ENCODE data around the gene RASL11A.
"Not testable (repeated sequence)": the region's sequence is repeated elsewhere in the genome, so short reads cannot be mapped to it uniquely, and the experiment has no call there.

The RASL11A gene

GRCh38 chr13:27270594-27271520, at the start of gene RASL11A:
TSS of gene RASL11A (plus strand) at chr13:27270830. CDS start at chr13:27270945, 115 bp downstream.
- TF ChIP-seq CTCF (conservative IDR thresholded peaks at IDR 0.05) (peak; percentile 100), ZFX (IDR thresholded peaks at IDR 0.05) (peak; percentile 68; the same call in 1 of the 2 replicates)
- peak within 1 kb of the TSS; percentile 66 for H3K27ac ChIP-seq

- H3K27ac ChIP-seq = not testable (repeated sequence)
Measured at GRCh38 chr13:27222100-27222499, 48.5 kb upstream of the RASL11A start.

- TF ChIP-seq ZFX (IDR thresholded peaks at IDR 0.05) (no peak), CTCF (conservative IDR thresholded peaks at IDR 0.05) (no peak)
- H3K27ac ChIP-seq = no peak overlapping the region
Measured at GRCh38 chr13:27226991-27227390, 43.6 kb upstream of the RASL11A start.

- H3K27ac ChIP-seq = no peak overlapping the region
- TF ChIP-seq CTCF (conservative IDR thresholded peaks at IDR 0.05) (no peak), ZFX (IDR thresholded peaks at IDR 0.05) (no peak)
Measured at GRCh38 chr13:27228131-27228530, 42.5 kb upstream of the RASL11A start.

GRCh38 chr13:27229642-27230041, 41.0 kb upstream of the RASL11A start:
- H3K27ac ChIP-seq = no peak overlapping the region
- TF ChIP-seq CTCF (conservative IDR thresholded peaks at IDR 0.05) (no peak), ZFX (IDR thresholded peaks at IDR 0.05) (no peak)

- no peak for TF ChIP-seq CTCF (conservative IDR thresholded peaks at IDR 0.05)
- no peak for TF ChIP-seq ZFX (IDR thresholded peaks at IDR 0.05)
- no peak overlapping the region for H3K27ac ChIP-seq
Measured at GRCh38 chr13:27233964-27234363, 36.7 kb upstream of the RASL11A start.

- TF ChIP-seq CTCF (conservative IDR thresholded peaks at IDR 0.05) (no peak), ZFX (IDR thresholded peaks at IDR 0.05) (no peak)
- no peak overlapping the region for H3K27ac ChIP-seq
Measured at GRCh38 chr13:27236478-27236877, 34.2 kb upstream of the RASL11A start.
